HCT116 (cell line): ENCODE measurements around the gene GBF1. TPM values are rescaled to one million over a fixed set of nuclear protein-coding genes. Genes with fewer than 3 reads are reported as not detected.

Experiments
- ATAC-seq: fragments of 200-7000 bp; cut with Tn5 transposase; 2 replicates; pipeline ENCODE4 v1.9.1; 2020; ENCODE audit warnings: mild to moderate bottlenecking, moderate library complexity
- BruUV-seq: library from RNA; stranded (reverse); fragments of 400-500 nt; replicated peaks from 2 replicates; lab custom pipeline; 2021; lab: Mats Ljungman, UMichigan
- CTCF ChIA-PET: fragments of 300-600 bp; sonication (Branson Sonifier 250); formaldehyde crosslinking; loops from one replicate; lab custom pipeline; 2021; ENCODE audit warnings: antibody characterized with exemption; lab: Charles Lee
- POLR2A ChIA-PET: fragments of 300-600, 350-600 bp; sonication (Branson Sonifier 250); formaldehyde crosslinking; loops from one replicate; lab custom pipeline; 2021; ENCODE audit warnings: antibody characterized with exemption; lab: Charles Lee
- RAD21 ChIA-PET, 2 experiments: fragments of 300-600 bp; sonication (Branson Sonifier 250); formaldehyde crosslinking; loops; one replicate each; lab custom pipeline; 2023; ENCODE audit warnings: low total read pairs in 2 of 2; ENCODE audit not compliant: uncharacterized antibody in 2 of 2, unreplicated experiment in 2 of 2, low non-redundant PET in 1 of 2; lab: Charles Lee
- DNase-seq: peaks from one replicate; pipeline ENCODE4 v3.0.0-alpha.2; 2010; ENCODE audit warnings: low read depth, low spot score
- H2AFZ ChIP-seq: fragments of 200-600 bp; shearing (Covaris generic), sonication (generic); 2 replicates; pipeline ENCODE4 v1.6.1; 2017; ENCODE audit warnings: low read depth, mixed run types, mixed read lengths, antibody characterized with exemption, low read length; ENCODE audit not compliant: poor library complexity, severe bottlenecking
- H3K27ac ChIP-seq: 2 replicates; pipeline ENCODE4 v1.5.1; 2012; ENCODE audit warnings: low read depth, low read length
- H3K27me3 ChIP-seq: fragments of 200-600 bp; sonication (generic); 2 replicates; pipeline ENCODE4 v1.6.1; 2016; ENCODE audit warnings: mixed run types, low read length, mixed read lengths; ENCODE audit not compliant: insufficient read depth
- H3K36me3 ChIP-seq, 2 experiments: fragments of 200-500 bp in 1 of 2; fragments of 200-600 bp in 1 of 2; sonication (Bioruptor generic) in 1 of 2; sonication (generic) in 1 of 2; 2 replicates each; pipeline versions ENCODE4 v1.5.1 to v1.6.1; 2014 to 2016; ENCODE audit warnings: low read length in 2 of 2, inconsistent platforms in 1 of 2, mixed read lengths in 1 of 2, mixed run types in 1 of 2; ENCODE audit not compliant: insufficient read depth in 2 of 2, control insufficient read depth in 1 of 2
- H3K4me1 ChIP-seq, 2 experiments: fragments of 200-600 bp in 1 of 2; sonication (generic) in 1 of 2; 2 replicates each; pipeline versions ENCODE4 v1.5.1 to v1.6.1; 2012 to 2017; ENCODE audit warnings: low read length in 2 of 2, inconsistent platforms in 1 of 2, mild to moderate bottlenecking in 1 of 2, mixed read lengths in 1 of 2, mixed run types in 1 of 2, moderate library complexity in 1 of 2; ENCODE audit not compliant: insufficient read depth in 2 of 2, control insufficient read depth in 1 of 2
- H3K4me2 ChIP-seq: fragments of 200-600 bp; sonication (generic); 2 replicates; pipeline ENCODE4 v1.6.1; 2017; ENCODE audit warnings: mixed run types, low read length, mixed read lengths
- H3K4me3 ChIP-seq, 2 experiments: fragments of 200-600 bp in 1 of 2; sonication (generic) in 1 of 2; replicated peaks in 1 of 2; 2 replicates each; pipeline ENCODE4 v1.5.1; 2011 to 2016; ENCODE audit warnings: low read length in 2 of 2, control low read depth in 1 of 2, low read depth in 1 of 2, mild to moderate bottlenecking in 1 of 2, mixed read lengths in 1 of 2, mixed run types in 1 of 2
- H3K79me2 ChIP-seq: fragments of 200-600 bp; sonication (generic); 2 replicates; pipeline ENCODE4 v1.6.1; 2017; ENCODE audit warnings: mild to moderate bottlenecking, mixed run types, low read length, moderate library complexity, mixed read lengths; ENCODE audit not compliant: insufficient read depth
- H3K9ac ChIP-seq: fragments of 200-600 bp; sonication (generic); 2 replicates; pipeline ENCODE4 v1.6.1; 2016; ENCODE audit warnings: low read length, mixed read lengths
- H3K9me2 ChIP-seq: fragments of 200-600 bp; sonication (generic), shearing (Covaris generic); 2 replicates; pipeline ENCODE4 v1.6.1; 2017; ENCODE audit warnings: mixed run types, mild to moderate bottlenecking, moderate library complexity; ENCODE audit not compliant: insufficient read depth
- H3K9me3 ChIP-seq, 2 experiments: fragments of 200-500 bp in 1 of 2; fragments of 200-600 bp in 1 of 2; sonication (Bioruptor generic) in 1 of 2; sonication (generic) in 1 of 2; 2 replicates each; pipeline ENCODE4 v1.6.1; 2014 to 2017; ENCODE audit warnings: low read length in 2 of 2, mixed read lengths in 2 of 2, inconsistent platforms in 1 of 2, low read depth in 1 of 2, mild to moderate bottlenecking in 1 of 2, mixed run types in 1 of 2, moderate library complexity in 1 of 2; ENCODE audit not compliant: control insufficient read depth in 1 of 2, insufficient read depth in 1 of 2
- H4K20me1 ChIP-seq: fragments of 200-600 bp; sonication (generic), shearing (Covaris generic); 2 replicates; pipeline ENCODE4 v1.6.1; 2017; ENCODE audit warnings: mixed run types, mild to moderate bottlenecking, moderate library complexity; ENCODE audit not compliant: insufficient read depth
- CEBPB ChIP-seq: IDR thresholded peaks from 2 replicates; pipeline ENCODE4 v1.6.1; 2012; ENCODE audit warnings: low read depth
- EGR1 ChIP-seq: IDR thresholded peaks from 2 replicates; pipeline ENCODE4 v1.6.1; 2012; ENCODE audit warnings: low read depth
- EZH2 ChIP-seq: fragments of 200-600 bp; sonication (generic); IDR thresholded peaks from 2 replicates; pipeline ENCODE4 v1.6.1; 2017; ENCODE audit warnings: antibody characterized with exemption, mixed run types
- EZH2phosphoT487 ChIP-seq: fragments of 200-600 bp; IDR thresholded peaks from 2 replicates; pipeline ENCODE4 v1.6.1; 2018; ENCODE audit warnings: antibody characterized with exemption, borderline replicate concordance
- POLR2AphosphoS5 ChIP-seq: IDR thresholded peaks from 2 replicates; pipeline ENCODE4 v1.6.1; 2011; ENCODE audit warnings: mild to moderate bottlenecking, low read depth, low read length, moderate library complexity
- SRF ChIP-seq: IDR thresholded peaks from 2 replicates; pipeline ENCODE4 v1.6.1; 2012; ENCODE audit warnings: low read depth
- TCF7L2 ChIP-seq: IDR thresholded peaks from 2 replicates; pipeline ENCODE4 v1.7.0; 2011; ENCODE audit warnings: borderline replicate concordance, inconsistent platforms; ENCODE audit not compliant: insufficient read depth, insufficient read length; ENCODE audit errors: extremely low read depth
- YY1 ChIP-seq: IDR thresholded peaks from 2 replicates; pipeline ENCODE4 v1.6.1; 2011; ENCODE audit warnings: low read length, low read depth, moderate library complexity, mild to moderate bottlenecking; ENCODE audit not compliant: insufficient replicate concordance; ENCODE audit errors: extremely low read depth
- ZFX ChIP-seq: fragments of 450-650 bp; IDR thresholded peaks from 2 replicates; pipeline ENCODE4 v1.6.1; 2017
- intact Hi-C: fragments of 100-400 bp; cut with micrococcal nuclease; formaldehyde crosslinking; loops from 2 replicates; pipeline ENCODE4 v1.10.0; 2022
- total RNA-seq: library from RNA; stranded (reverse); gene quantifications from one replicate; pipeline ENCODE4 v1.2.1, GENCODE V29; 2021; ENCODE audit not compliant: unreplicated experiment
- TF ChIP-seq, protein P1 (sequence below): IDR thresholded peaks from 2 replicates; pipeline ENCODE4 v1.6.1; 2012
- TF ChIP-seq, protein P2 (sequence below), 3 experiments: fragments of 200-600 bp in 1 of 3; sonication (generic) in 1 of 3; IDR thresholded peaks in 2 of 3; conservative IDR thresholded peaks in 1 of 3; 2 replicates each; pipeline ENCODE4 v1.5.1; 2012 to 2017; ENCODE audit warnings: low read depth in 2 of 3, low read length in 2 of 3, antibody characterized with exemption in 1 of 3, borderline replicate concordance in 1 of 3, control low read depth in 1 of 3, mild to moderate bottlenecking in 1 of 3, mixed read lengths in 1 of 3, mixed run types in 1 of 3, moderate library complexity in 1 of 3; ENCODE audit not compliant: insufficient read depth in 1 of 3

The GBF1 gene
- total RNA-seq, 1 experiment from 2014 or later: 58.9 TPM

DNA sequence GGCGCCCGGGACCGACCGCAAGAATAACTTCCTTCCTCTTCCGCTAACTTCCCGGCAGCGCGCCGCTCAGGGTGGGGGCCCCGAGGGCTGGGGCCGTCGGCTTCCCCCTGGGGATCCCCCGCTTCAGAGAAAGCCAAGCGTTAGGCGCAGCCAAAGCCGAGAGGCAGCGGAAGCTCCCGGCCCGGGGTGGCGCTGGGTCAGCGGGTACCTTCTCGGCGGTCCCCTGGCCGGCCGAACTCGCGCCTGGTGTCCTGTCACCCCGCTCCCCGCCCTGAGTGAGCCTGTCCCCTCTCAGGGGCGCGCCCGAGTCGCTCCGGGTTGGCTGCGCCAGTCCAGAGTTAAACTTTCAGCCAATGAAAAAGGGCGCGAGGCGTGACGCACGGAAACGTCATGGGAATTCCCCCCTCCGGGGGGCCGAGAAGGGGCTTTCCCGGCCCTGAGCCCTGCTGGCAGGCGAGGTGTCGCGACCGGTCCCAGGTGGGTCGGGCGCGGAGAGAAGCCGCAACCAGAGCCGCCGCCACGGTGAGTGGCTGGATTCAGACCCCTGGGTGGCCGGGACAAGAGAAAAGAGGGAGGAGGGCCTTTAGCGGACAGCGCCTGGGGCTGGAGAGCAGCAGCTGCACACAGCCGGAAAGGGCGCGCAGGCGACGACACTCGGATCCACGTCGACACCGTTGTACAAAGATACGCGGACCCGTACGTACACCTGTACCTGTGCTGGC, 148.9 kb downstream of the GBF1 start:
- intact Hi-C loops: loop anchor here (1.0 to 2.0 kb wide), 7 partner anchors 28 to 225 kb away; partner anchors contain the start of genes ACTR1A and C10orf95
- peaks cover 13% of the 10 kb centered on the region; the same call in 1 of the 2 replicates for H3K79me2 ChIP-seq
- no peaks in the 10 kb centered on the region for H4K20me1 ChIP-seq
- ChIA-PET RAD21 (interaction anchor here (0.9 to 2.2 kb wide), 3 partner anchors 27 to 225 kb away, joined by 3 to 7 read pairs (median 6); partner anchors contain the start of genes CUEDC2 (in 1 of the 2) and FBXL15 (in 1 of the 2)), CTCF (interaction anchor here (0.7 to 9.3 kb wide), 14 partner anchors 8 to 225 kb away, joined by 3 to 154 read pairs (median 12); partner anchors contain the start of genes ELOVL3 and FBXL15), POLR2A (interaction anchor here (0.6 to 2.8 kb wide), 5 partner anchors 11 to 270 kb away, joined by 3 to 14 read pairs (median 9); no protein-coding TSS in a partner anchor)
- H3K4me3 ChIP-seq: peak overlapping the region; percentile 75 to 92
- no peaks in the 10 kb centered on the region for H3K9me2 ChIP-seq
- peaks cover 6 to 11% of the 10 kb centered on the region in 2 experiments; a peak in 3 of 4 replicates for H3K36me3 ChIP-seq
- peak overlapping the region; percentile 47 for H2AFZ ChIP-seq
- no peaks in the 10 kb centered on the region for H3K9me3 ChIP-seq
- DNase-seq (peak; percentile 95), ATAC-seq (peak; percentile 88)
- peak overlapping the region; percentile 91 for H3K9ac ChIP-seq
- H3K4me1 ChIP-seq: peaks cover 16 to 58% of the 10 kb centered on the region in 2 experiments
- peak overlapping the region; percentile 77 for H3K27ac ChIP-seq
- TF ChIP-seq YY1: peak; percentile 3
- TF ChIP-seq EGR1: no peak
- no peak for TF ChIP-seq ZFX
- TF ChIP-seq, protein P1, sequence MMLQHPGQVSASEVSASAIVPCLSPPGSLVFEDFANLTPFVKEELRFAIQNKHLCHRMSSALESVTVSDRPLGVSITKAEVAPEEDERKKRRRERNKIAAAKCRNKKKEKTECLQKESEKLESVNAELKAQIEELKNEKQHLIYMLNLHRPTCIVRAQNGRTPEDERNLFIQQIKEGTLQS: no peak
- peak; percentile 74 for TF ChIP-seq POLR2AphosphoS5
- BruUV-seq: no TSS peak
- H3K27me3 ChIP-seq: no peaks in the 10 kb centered on the region
- peak overlapping the region; percentile 99 for H3K4me2 ChIP-seq

DNA sequence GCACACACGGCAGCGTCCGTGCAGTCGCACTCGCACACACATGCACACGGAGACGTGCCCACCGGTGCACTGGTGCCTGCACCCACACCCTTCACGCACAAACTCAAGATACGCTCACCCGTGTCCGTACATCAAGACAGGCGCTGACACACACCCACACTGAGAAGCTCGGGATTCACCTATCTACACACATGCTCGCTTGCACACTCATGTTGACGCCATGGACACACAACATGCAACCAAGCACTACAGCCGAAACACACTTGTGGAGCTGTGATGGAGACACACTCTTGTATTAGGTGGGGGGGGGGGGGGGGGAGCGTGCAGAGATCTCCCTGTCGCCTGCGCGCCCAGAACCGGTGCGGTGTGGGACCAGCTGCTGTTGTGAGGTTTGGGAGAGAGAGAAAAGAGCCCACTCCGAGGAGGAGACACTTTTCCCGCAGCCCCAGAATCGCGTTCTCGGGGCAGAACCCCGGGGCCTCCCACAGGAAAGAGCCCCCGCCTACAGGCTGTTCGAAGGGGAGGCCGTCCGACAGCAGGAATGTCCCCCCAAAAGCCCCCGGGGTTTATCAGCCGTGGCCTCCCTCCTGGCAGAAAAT, 149.6 kb downstream of the GBF1 start:
- H3K4me2 ChIP-seq: peak overlapping the region; percentile 99
- TF ChIP-seq EZH2 (no peak), TCF7L2 (no peak), EGR1 (no peak), EZH2phosphoT487 (no peak), SRF (no peak), CEBPB (no peak), POLR2AphosphoS5 (no peak), ZFX (no peak)
- TF ChIP-seq, protein P2, sequence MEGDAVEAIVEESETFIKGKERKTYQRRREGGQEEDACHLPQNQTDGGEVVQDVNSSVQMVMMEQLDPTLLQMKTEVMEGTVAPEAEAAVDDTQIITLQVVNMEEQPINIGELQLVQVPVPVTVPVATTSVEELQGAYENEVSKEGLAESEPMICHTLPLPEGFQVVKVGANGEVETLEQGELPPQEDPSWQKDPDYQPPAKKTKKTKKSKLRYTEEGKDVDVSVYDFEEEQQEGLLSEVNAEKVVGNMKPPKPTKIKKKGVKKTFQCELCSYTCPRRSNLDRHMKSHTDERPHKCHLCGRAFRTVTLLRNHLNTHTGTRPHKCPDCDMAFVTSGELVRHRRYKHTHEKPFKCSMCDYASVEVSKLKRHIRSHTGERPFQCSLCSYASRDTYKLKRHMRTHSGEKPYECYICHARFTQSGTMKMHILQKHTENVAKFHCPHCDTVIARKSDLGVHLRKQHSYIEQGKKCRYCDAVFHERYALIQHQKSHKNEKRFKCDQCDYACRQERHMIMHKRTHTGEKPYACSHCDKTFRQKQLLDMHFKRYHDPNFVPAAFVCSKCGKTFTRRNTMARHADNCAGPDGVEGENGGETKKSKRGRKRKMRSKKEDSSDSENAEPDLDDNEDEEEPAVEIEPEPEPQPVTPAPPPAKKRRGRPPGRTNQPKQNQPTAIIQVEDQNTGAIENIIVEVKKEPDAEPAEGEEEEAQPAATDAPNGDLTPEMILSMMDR (IDR thresholded peaks at IDR 0.05 in 2 of 3, conservative IDR thresholded peaks at IDR 0.05 in 1 of 3; ENCODE audit: borderline replicate concordance in 1 of 3, insufficient read depth in 1 of 3, low read depth in 2 of 3, low read length in 2 of 3): no peak
- TF ChIP-seq, all 23 proteins: peak for 0
- ATAC-seq (peak; percentile 1), DNase-seq (no peak)
- Histone ChIP-seq H3K9me2 (no peaks in the 10 kb centered on the region), H3K4me1 (peaks cover 19 to 62% of the 10 kb centered on the region in 2 experiments), H3K4me3 (peak overlapping the region; percentile 75 to 92), H2AFZ (no peak overlapping the region), H3K36me3 (peaks cover 6 to 12% of the 10 kb centered on the region in 2 experiments; a peak in 3 of 4 replicates), H3K9ac (peak overlapping the region; percentile 91), H4K20me1 (no peaks in the 10 kb centered on the region), H3K79me2 (peaks cover 13% of the 10 kb centered on the region; the same call in 1 of the 2 replicates), H3K27me3 (no peaks in the 10 kb centered on the region), H3K9me3 (no peaks in the 10 kb centered on the region), H3K27ac (peak overlapping the region; percentile 77)
- ChIA-PET RAD21 (interaction anchor here (0.9 to 2.2 kb wide), 4 partner anchors 26 to 225 kb away, joined by 3 to 7 read pairs (median 6); partner anchors contain the start of genes CUEDC2 (in 1 of the 2) and FBXL15 (in 1 of the 2)), CTCF (interaction anchor here (0.9 to 9.3 kb wide), 11 partner anchors 9 to 226 kb away, joined by 3 to 154 read pairs (median 19); partner anchors contain the start of genes ELOVL3 and FBXL15), POLR2A (interaction anchor here (0.6 to 2.8 kb wide), 8 partner anchors 10 to 271 kb away, joined by 3 to 14 read pairs (median 3); no protein-coding TSS in a partner anchor)
- BruUV-seq: no TSS peak
- intact Hi-C loops: loop anchor here (1.0 to 2.0 kb wide), 7 partner anchors 27 to 226 kb away; partner anchors contain the start of genes ACTR1A and C10orf95
